HCT116 (cell line): ENCODE results near the gene BCS1L.

Experiments
- EGR1 ChIP-seq: IDR thresholded peaks from 2 replicates; pipeline ENCODE4 v1.6.1; 2012; ENCODE audit warnings: low read depth
- EZH2 ChIP-seq: fragments of 200-600 bp; sonication (generic); IDR thresholded peaks from 2 replicates; pipeline ENCODE4 v1.6.1; 2017; ENCODE audit warnings: antibody characterized with exemption, mixed run types
- EZH2phosphoT487 ChIP-seq: fragments of 200-600 bp; IDR thresholded peaks from 2 replicates; pipeline ENCODE4 v1.6.1; 2018; ENCODE audit warnings: antibody characterized with exemption, borderline replicate concordance
- FOSL1 ChIP-seq: IDR thresholded peaks from 2 replicates; pipeline ENCODE4 v1.6.1; 2012; ENCODE audit warnings: low read depth
- POLR2A ChIP-seq: IDR thresholded peaks from 2 replicates; pipeline ENCODE4 v1.7.0; 2011; ENCODE audit warnings: borderline replicate concordance; ENCODE audit not compliant: insufficient read depth, insufficient read length; ENCODE audit errors: extremely low read depth
- POLR2AphosphoS5 ChIP-seq: IDR thresholded peaks from 2 replicates; pipeline ENCODE4 v1.6.1; 2011; ENCODE audit warnings: mild to moderate bottlenecking, low read depth, low read length, moderate library complexity
- RAD21 ChIP-seq: IDR thresholded peaks from 2 replicates; pipeline ENCODE4 v1.6.1; 2012; ENCODE audit warnings: low read depth, mild to moderate bottlenecking
- SIN3A ChIP-seq: IDR thresholded peaks from 2 replicates; pipeline ENCODE4 v1.6.1; 2012; ENCODE audit warnings: low read depth
- SRF ChIP-seq: IDR thresholded peaks from 2 replicates; pipeline ENCODE4 v1.6.1; 2012; ENCODE audit warnings: low read depth
- TCF7L2 ChIP-seq: IDR thresholded peaks from 2 replicates; pipeline ENCODE4 v1.7.0; 2011; ENCODE audit warnings: borderline replicate concordance, inconsistent platforms; ENCODE audit not compliant: insufficient read depth, insufficient read length; ENCODE audit errors: extremely low read depth
- ZNF274 ChIP-seq: fragments of 200-500 bp; sonication (Bioruptor generic); IDR thresholded peaks from 2 replicates; pipeline ENCODE4 v1.6.1; 2014; ENCODE audit warnings: mild to moderate bottlenecking, low read depth, low read length, inconsistent platforms
- TF ChIP-seq, protein P1 (sequence below), 3 experiments: fragments of 200-600 bp in 1 of 3; sonication (generic) in 1 of 3; IDR thresholded peaks in 2 of 3; conservative IDR thresholded peaks in 1 of 3; 2 replicates each; pipeline ENCODE4 v1.5.1; 2012 to 2017; ENCODE audit warnings: low read depth in 2 of 3, low read length in 2 of 3, antibody characterized with exemption in 1 of 3, borderline replicate concordance in 1 of 3, control low read depth in 1 of 3, mild to moderate bottlenecking in 1 of 3, mixed read lengths in 1 of 3, mixed run types in 1 of 3, moderate library complexity in 1 of 3; ENCODE audit not compliant: insufficient read depth in 1 of 3
- TF ChIP-seq, protein P2 (sequence below): IDR thresholded peaks from 2 replicates; pipeline ENCODE4 v1.6.1; 2012

DNA sequence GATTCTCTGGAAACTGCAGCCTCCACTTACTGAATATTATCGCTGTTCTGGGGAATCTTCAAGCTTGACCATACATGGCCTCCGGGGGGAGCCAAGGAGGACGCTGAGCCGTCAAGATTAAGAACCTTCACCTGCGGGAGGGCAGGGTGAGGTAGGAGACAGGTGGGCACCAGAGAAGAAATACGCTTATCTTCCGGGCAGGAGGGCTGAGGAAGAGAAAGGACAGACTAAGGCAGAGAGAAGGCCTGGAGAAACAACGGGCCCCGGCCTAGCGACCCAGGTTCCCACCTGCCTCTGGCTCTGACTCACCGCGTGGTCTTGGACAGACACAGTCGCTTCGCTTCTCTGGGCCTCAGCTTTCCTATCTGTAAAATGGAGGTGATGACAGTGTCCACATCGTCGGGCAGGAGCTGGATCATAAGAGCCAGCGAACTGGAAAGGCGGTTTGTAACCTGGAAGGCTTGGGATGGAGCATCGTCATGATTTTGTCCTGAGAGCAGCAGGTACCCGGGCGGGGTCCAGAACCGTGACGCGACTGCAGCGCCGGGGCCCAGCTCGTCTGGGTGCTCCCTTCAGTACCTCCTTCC lies 719 bp upstream of the BCS1L start:
- no peak for TF ChIP-seq EZH2phosphoT487
- TF ChIP-seq SRF = peak; percentile 62; the same call in 1 of the 2 replicates
- TF ChIP-seq, protein P1, sequence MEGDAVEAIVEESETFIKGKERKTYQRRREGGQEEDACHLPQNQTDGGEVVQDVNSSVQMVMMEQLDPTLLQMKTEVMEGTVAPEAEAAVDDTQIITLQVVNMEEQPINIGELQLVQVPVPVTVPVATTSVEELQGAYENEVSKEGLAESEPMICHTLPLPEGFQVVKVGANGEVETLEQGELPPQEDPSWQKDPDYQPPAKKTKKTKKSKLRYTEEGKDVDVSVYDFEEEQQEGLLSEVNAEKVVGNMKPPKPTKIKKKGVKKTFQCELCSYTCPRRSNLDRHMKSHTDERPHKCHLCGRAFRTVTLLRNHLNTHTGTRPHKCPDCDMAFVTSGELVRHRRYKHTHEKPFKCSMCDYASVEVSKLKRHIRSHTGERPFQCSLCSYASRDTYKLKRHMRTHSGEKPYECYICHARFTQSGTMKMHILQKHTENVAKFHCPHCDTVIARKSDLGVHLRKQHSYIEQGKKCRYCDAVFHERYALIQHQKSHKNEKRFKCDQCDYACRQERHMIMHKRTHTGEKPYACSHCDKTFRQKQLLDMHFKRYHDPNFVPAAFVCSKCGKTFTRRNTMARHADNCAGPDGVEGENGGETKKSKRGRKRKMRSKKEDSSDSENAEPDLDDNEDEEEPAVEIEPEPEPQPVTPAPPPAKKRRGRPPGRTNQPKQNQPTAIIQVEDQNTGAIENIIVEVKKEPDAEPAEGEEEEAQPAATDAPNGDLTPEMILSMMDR (IDR thresholded peaks at IDR 0.05 in 2 of 3, conservative IDR thresholded peaks at IDR 0.05 in 1 of 3; ENCODE audit: borderline replicate concordance in 1 of 3, insufficient read depth in 1 of 3, low read depth in 2 of 3, low read length in 2 of 3) = peak; percentile 58 to 89 (median 62)
- TF ChIP-seq FOSL1 = no peak
- no peak for TF ChIP-seq POLR2AphosphoS5
- no peak for TF ChIP-seq EZH2
- TF ChIP-seq EGR1 = no peak
- TF ChIP-seq TCF7L2 = no peak
- TF ChIP-seq SIN3A = no peak
- no peak for TF ChIP-seq POLR2A
- TF ChIP-seq, protein P2, sequence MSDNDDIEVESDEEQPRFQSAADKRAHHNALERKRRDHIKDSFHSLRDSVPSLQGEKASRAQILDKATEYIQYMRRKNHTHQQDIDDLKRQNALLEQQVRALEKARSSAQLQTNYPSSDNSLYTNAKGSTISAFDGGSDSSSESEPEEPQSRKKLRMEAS = peak; percentile 47; the same call in 1 of the 2 replicates
- TF ChIP-seq ZNF274 = no peak
- TF ChIP-seq RAD21 = peak; percentile 57
